Activated CD8-positive, alpha-beta memory T cell treated with anti-CD3 and anti-CD28 coated beads for 36 hours (primary cell): Measurements from ENCODE around the gene HILPDA. TPM values are rescaled to one million over a fixed set of nuclear protein-coding genes. Genes with fewer than 3 reads are reported as not detected.
"Not testable (repeated sequence)": the region's sequence is repeated elsewhere in the genome, so short reads cannot be mapped to it uniquely, and the experiment has no call there.

Experiments used
- CTCF ChIA-PET: fragments of 350-600 bp; sonication (Branson Sonifier 250); formaldehyde crosslinking; loops from one replicate; lab custom pipeline; 2021; ENCODE audit warnings: antibody characterized with exemption; lab: Charles Lee
- POLR2A ChIA-PET: fragments of 350-600 bp; sonication (Branson Sonifier 250); formaldehyde crosslinking; loops from one replicate; lab custom pipeline; 2021; ENCODE audit warnings: antibody characterized with exemption; lab: Charles Lee
- total RNA-seq, 2 experiments: library from RNA; stranded (reverse); gene quantifications; one replicate each; pipeline ENCODE4 v1.2.3, GENCODE V29; 2021

The HILPDA gene
- total RNA-seq, 2 experiments from 2014 or later = 49.9 to 53.1 TPM

DNA sequence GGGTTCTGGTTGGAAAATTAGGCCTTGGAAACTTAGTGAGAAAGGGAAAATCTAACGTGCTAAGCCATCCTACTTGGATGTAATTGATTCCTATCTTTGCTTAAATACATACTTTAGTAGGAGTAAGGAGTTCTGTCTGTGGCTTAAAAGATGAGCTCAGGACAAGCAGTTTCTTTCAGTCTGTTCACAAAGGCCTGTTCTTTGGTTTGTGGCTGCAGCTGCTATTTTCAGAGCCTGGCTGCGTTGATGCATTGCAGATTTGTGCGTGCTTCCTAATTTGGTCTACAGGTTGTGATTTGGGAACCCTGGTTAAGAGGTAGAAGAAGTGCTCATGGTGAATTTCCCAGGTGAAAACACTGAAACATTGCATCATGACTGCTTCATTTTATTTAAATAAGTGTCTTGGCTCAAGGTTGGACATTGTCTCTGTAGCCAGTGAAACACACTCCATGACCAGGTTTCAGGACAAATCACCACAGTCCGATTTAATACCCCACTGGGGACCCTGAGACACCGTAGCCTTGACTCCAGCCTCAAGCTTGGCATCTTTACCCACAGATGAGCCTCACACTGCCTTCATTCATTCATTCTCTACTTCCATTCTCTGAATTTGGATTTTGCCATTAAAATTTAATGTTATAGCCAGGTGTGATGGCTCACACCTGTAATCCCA, 51.8 kb downstream of the HILPDA start:
- POLR2A ChIA-PET = interaction anchor here (0.6 kb wide), 1 partner anchor 28 kb away, joined by 5 read pairs; no protein-coding TSS in a partner anchor
- CTCF ChIA-PET = not testable (repeated sequence)

Other genes with a start within 250 kb of the HILPDA start
- gene LEP, start 214.6 kb upstream of the HILPDA start, total RNA-seq = not detected
- gene RBM28, start 112.0 kb upstream of the HILPDA start, total RNA-seq = 10 to 100 TPM; 74.3 to 81.2 TPM
- gene PRRT4, start 94.2 kb upstream of the HILPDA start, total RNA-seq = under 1 TPM; 0.23 to 0.27 TPM
- gene IMPDH1, start 45.9 kb upstream of the HILPDA start, total RNA-seq = 10 to 100 TPM; 81.1 to 81.7 TPM
- 10 to 100 TPM; 59.3 to 60.4 TPM for gene METTL2B, start 20.9 kb downstream of the HILPDA start, total RNA-seq
- under 1 TPM; 0.21 to 0.30 TPM for gene GARIN1A, start 216.4 kb downstream of the HILPDA start, total RNA-seq